HTERT RPE-1 (cell line): ENCODE results near the gene PIAS2.
"Not testable (repeated sequence)": the region's sequence is repeated elsewhere in the genome, so short reads cannot be mapped to it uniquely, and the experiment has no call there.

ENCODE experiments used
- in situ Hi-C: fragments of 300-500 bp; cut with MboI; formaldehyde crosslinking; loops from 4 replicates; pipeline ENCODE4 v1.14.3; 2020; ENCODE audit warnings: low sequenced_read_pairs

The PIAS2 gene

DNA sequence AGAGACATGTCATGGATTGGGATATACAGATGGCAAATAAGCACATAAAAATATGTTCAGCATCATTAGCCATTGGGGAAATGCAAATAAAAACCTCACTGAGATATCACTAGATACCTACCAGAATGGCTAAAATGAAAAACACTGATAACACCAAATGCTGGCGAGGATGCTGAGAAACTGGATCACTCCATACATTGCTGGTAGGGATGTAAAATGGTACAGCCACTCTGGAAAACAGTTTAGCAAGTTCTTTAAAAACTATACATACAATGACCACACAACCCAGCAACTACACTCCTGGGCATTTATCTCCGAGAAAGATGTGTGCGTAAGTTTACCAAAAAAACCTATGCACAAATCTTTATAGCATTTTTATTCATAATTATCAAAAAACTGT lies 13.9 kb downstream of the PIAS2 start:
- in situ Hi-C loops, result no loop called here

DNA sequence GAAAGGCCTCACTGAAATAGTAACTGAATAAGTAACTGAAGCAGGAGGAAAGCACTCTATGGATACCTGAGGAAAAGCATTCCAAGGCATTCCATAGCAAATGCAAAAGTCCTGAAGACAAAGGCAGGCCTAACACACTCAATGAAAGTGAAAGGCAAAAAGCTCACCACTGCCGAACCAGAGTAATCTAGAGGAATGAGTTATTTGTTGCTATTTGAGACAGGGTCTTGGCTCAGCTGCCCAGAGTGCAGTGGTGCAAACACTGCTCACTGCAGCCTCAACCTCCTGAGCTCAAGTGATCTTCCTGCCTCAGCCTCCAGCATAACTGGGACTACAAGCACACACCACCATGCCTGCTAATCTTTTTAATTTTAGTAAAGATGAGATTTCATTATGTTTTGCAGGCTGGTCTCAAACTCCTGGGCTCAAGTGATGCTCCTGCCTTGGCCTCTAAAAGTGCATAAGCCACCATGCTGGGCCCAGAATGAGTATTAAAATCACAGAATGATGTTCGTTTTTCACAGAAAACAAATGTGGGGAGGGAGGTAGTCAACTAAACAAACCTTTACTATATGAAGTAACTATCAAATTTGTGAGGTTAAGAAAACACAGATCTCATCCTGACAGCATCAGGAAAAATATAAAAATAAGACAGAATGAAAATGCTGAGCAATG lies 17.9 kb downstream of the PIAS2 start:
- in situ Hi-C loops, result no loop called here

DNA sequence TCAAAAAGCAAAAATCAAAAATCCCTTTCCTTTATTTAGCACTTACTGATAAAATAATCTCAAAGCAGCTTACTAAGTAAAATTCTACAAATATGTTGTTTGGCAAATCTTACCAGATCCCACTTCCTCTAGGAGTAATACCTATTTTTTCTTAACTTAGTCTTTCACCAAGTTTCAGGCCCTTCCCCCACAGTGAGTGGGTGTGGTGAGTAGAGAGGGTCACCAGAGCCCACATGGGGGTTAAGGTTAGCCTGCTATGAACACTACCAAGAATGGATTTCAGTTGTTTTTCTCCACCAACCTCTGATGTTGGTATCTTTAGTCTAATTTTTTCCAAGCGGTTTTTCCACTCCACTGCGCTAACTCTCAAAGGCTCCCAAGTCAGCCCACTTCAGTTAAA lies 23.2 kb downstream of the PIAS2 start:
- in situ Hi-C loops, result no loop called here

DNA sequence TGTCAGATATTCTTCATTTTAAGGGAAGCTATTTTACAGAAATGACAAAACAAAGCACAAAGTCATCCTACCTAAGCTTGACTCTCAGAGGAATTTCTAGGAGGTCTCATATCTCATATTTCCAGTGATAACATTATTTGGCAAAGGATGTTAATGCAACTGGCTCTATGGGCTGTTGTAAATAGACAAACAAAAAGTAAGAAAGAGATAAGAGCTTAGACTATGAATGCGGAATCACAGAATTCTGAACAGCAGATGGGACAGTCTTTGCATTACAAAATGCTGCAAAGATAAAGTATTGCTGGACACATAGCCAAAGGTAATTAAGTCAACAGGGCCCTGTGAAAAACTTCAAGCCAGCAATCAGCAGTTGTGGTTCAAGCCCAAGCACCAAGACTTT lies 23.9 kb downstream of the PIAS2 start:
- in situ Hi-C loops, result no loop called here

DNA sequence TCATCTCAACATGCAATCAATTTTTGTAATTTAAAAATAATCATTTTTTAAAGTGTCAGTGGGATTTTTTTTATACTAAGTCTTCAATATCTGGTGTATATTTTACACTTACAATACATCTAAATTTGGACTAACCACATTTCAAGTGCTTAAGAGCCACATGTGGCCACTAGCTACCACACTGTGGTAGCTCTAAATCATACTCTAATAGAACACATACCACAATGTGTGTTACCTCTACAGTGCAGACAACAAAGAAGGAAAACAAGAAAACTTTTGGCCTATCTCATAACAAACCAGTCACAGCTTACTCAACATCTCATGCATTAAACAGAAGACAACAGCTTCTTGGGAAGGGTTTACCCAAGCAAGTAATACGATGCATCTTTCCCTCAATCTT lies 24.5 kb downstream of the PIAS2 start:
- in situ Hi-C loops, result no loop called here

DNA sequence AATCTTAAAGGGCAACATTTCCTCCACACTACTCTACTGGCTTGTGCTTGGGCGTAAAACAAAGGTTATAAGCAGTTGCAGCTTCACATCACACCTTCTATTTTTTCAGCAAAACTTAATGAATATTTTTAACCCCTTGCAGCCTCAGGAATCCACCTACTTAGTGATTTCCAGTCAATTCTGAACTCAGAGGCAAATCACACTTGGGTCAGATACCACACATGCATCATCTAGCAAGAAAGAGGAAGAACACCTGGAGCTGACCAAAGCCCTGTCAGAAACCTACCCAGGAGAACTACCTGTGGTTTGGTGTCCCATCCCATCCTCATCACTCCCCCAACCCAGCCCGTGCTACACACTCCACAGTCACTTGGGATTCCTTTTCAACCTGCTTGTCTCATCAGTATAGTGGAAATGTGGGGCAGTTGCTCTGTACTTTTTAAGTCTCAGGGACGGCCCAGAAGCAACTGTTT lies 25.5 kb downstream of the PIAS2 start:
- in situ Hi-C loops, result no loop called here

DNA sequence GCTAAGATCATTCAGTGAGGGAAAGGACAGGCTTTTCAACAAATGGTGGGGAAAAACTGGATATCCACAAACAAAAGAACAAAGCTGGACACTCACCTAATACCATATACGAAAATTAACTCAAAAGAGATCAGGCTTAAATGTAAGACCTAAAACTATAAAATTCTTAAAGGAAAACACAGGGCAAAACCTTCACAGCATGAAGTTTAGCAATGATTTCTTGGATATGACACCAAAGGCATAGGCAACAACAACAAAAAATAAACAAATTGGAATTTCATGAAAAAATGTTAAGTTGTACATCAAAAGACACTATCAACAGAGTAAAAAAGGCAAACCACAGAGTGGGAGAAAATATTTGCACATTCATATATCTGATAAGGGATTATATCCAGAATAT lies 28.3 kb downstream of the PIAS2 start:
- in situ Hi-C loops, result no loop called here

DNA sequence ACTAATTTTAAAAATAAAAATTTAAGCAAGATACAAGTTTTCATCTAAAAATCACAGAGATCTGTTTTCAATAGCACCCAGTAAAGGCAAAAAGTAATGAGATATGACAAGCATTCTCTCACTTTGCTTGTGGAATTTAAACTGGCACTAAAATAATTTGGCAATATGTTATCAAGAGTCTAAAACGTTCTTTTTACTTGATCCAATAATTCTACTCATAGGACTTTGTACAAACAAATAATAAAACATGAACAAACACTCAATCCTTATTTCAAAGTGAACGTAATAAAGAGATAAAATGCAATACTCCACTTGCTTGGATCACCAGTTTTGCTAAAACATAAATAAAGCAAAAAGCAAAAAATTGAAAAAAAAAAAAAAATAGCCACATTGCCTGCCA lies 30.4 kb downstream of the PIAS2 start:
- in situ Hi-C loops, result no loop called here

DNA sequence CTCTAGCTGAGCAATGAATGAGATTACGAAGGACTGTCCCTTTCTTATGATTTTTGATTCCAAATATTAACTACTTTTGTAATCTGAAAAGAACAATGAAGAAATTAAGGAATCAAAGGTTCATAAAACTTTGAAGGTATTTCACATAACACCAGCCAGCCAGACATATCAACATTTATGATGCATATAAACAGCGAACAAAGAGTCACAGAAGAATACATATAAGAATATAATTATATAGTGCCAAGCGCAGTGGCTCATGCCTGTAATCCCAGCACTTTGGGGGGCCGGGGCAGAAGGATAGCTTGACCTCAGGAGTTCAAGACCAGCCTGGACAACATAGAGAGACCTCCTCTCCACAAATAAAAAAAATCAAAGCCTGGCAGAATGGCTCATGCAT lies 34.1 kb downstream of the PIAS2 start:
- in situ Hi-C loops, result no loop called here

DNA sequence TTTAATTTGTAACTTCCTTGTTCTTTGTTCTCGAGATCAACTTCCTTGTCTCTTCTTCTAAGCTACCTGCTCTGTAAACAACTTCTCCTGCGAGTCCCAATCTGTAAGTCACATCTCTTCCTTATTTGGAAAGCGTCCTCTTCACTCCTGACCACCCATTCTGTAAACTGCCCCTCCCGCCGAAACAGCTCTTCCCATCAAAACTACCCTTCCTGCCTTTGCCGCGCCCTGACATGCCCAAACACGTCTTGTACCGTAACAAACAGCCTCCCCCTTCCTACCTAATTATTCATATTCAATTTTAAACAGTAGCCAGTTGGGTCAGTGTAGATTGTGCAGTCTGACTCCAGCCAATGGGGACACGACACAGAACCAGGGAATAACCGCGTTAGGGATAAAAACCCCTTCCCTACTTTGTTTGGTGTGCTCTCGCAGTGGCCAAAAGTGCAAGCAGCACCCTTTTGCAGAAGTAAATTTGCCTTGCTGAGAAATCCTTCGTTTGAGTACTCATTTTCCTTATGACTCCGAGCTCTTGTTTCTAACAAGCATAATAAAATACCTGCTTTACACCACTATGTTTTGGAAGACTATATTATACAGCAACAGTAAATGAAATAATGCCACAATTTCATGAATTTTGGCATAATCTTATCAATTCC lies 39.8 kb downstream of the PIAS2 start:
- in situ Hi-C loops, result no loop called here

DNA sequence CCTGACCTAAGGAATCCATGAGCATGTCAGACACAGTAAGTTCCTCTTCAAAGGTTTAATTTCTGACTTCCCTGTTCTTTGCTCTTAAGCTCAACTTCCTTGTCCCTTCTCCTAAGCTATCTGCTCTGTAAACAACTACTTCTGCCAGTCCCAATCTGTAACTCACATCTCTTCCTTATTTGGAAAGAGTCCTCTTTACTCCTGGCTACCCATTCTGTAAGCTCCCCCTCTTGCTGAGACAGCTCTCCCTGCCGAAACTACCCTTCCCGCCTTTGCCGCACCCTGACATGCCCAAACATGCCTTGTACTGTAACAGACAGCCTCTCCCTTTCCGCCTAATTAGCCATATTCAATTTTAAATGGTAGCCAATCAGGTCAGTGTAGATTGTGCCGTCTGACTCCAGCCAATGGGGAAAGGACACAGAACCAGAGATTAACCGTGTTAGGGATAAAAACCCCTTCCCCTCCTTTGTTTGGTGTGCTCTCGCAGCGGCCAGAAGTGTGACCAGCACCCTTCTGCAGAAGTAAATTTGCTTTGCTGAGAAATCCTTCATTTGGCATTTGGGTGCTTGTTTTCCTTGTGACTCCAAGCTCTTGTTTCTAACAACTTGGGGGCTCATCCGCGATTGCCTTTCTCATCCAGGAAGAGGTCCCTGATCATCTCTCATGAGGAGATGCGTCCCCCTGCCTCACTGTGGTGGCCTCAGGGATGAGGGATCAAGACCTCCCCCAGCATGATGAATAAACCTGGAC lies 49.0 kb downstream of the PIAS2 start:
- in situ Hi-C loops, result no loop called here

DNA sequence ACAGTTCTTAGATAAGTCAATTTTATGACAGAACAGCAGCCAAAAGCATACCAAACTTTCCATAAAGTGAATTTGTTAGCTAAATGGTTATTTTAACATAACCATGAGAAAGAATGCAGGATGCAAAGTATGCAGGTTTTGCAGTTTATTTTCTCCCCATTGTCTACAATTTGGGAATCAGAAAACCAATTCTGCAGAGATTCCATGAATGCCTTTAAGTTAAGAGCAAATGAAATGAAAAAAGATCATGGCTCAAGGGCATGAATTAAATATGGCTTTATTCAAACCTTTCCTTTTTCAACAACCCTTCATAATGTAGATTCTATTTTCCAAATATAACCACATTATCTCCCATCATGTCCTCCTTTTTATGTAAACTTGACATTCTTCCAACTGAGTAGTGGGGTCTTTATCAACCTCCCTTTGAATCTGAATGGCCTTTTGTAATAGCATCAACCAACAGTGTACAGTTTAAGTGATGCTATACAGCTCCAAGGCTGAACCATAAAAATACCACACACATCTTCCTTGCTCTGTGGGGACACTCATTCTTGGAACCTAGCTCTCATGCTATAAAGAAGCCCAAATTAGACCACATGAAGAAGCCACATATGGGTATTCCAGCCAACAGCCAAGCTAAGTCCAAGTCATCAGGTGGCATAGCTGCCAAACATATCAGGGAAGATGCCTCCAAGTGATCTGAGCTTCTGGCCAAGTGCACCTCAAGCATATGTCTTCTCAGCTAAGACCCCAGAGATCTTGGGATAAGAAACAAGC lies 49.8 kb downstream of the PIAS2 start:
- in situ Hi-C loops, result no loop called here

DNA sequence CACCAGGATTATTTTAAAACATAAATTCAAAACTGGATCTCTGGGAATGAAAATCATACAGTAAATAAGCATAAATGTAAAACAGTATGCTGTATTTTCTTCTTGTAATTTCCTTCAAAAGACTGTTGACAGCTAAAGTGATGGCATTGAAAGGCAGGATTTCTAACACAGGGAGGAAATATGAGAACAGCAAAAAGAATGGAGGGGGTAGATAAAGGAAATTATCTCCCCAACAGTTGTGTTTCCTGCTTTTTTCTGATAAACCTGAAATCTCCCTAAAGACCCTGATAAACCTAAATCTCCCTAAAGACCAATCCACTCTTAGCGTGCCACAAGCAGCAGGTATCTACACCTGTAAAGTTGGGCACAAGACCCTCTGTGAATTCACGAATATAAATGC lies 50.8 kb downstream of the PIAS2 start:
- in situ Hi-C loops, result no loop called here

DNA sequence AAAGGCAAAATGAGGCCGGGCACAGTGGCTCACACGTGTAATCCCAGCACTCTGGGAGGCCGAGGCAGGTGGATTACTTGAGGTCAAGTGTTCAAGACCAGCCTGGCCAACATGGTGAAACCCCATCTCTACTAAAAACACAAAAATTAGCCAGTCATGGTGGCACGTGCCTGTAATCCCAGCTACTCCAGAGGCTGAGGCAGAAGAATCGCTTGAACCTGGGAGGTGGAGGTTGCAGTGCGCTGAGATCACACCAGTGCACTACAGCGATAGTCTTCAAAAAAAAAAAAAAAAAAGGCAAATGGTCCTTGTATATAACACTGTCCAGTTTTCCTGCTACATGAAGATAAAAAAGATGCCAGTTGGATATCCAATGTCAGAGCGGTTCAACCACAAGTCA lies 52.1 kb downstream of the PIAS2 start:
- in situ Hi-C loops, result not testable (repeated sequence)

DNA sequence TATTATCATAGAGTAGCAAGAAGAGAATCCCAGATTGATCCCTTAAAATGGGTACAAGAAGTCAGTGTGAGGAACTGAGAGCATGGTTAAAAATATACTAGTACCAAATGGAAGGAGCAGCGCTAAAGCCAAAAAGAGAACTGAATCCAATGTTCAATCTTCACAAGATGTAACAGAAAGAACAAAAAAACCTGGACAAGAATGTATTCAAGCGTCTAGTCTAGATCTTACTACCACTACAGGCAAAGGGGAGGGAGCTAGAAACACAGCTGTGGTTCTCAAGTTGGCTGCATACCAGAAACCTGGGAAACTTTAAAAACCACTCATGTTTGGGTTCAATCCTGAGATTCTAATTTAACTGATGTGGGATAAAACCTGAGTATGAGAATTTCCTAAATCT lies 57.5 kb downstream of the PIAS2 start:
- in situ Hi-C loops, result no loop called here

DNA sequence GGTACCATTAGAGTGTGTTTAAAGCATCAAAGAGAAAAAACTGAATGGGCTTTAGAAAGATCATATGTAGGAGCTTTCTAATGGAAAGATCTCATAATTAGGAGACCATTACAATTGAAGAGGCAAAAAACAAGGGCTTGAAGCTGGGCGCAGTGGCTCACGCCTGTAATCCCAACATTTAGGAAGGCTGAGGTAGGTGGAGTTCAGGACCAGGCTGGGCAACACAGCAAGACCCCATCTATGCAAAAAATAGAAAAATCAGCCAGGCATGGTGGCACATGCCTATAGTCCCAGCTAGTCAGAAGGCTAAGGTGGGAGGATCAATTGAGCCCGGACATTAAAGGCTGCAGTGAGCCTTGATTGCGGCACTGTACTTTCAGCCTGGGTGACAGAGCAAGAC lies 59.0 kb downstream of the PIAS2 start:
- in situ Hi-C loops, result no loop called here

DNA sequence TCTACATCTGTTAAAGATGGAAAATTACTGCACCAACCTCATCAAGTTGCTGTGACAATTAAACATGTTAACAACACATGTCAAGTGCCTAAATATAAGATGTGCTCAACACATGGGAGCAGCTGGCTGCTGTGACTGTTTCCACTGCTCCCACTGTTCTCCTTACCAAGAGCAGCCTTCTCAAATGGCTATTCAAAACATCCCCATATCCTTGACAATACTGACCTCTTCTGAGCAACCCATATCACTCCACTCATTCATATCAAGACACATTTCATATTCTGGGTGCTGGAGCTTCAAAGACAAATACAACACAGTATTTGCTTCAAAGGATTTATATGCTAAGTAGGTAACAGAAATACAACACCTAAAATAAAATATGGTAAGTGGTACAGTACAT lies 60.3 kb downstream of the PIAS2 start:
- in situ Hi-C loops, result no loop called here

DNA sequence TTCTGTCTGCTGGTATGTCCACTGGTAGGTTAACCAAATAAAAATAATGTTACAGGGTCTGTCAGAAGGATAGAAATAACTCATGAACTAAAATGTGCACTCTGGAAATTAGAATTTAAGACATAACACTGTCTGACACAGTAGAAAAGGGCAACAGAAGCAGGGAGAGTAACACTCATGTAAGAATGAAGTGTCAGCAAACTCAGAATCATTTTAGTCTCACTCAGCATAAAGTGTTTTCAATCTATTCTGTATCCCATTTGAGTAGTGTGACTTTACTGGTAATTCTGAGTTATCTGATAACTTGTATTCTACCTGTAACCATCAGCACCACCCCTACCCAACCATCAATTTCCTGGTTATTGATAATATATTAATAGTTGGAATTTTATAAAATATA lies 68.3 kb downstream of the PIAS2 start:
- in situ Hi-C loops, result no loop called here

DNA sequence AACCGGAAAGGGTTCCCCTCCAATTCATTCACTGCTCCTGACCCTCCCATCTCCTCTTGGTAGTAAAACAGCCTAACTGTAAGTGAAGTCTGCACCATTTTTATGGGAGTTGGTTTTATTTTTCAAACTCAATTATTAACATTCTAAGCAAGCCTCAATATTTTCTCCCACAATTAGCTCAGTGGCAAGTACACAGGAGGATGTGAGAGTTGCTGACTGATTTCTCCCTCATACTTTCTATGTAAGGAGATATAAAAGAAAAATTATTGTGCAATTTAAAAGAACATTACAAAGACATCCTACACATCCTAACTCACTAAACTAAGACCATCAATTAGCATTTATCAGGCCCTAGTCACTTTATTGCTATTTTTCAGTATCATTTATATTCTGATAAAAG lies 73.9 kb downstream of the PIAS2 start:
- in situ Hi-C loops, result no loop called here

DNA sequence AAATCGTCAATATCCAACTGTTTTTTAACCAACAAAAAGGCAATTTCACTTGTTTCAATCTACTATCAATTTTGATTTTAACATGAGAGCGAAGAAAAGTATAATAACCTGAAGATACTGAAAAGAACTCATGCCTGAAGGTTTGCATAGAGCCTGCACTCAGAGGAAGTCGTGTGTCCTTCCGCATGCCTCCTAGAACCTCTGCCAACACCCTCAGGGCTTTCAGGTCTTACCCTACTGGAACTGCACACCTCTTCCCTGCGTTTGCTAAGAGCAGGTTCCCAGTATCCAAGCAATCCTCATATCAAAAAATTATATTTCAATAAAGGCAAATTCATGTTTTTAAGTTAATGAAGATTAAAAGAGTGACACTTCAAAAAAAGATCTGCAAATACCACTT lies 74.7 kb downstream of the PIAS2 start:
- in situ Hi-C loops, result no loop called here

DNA sequence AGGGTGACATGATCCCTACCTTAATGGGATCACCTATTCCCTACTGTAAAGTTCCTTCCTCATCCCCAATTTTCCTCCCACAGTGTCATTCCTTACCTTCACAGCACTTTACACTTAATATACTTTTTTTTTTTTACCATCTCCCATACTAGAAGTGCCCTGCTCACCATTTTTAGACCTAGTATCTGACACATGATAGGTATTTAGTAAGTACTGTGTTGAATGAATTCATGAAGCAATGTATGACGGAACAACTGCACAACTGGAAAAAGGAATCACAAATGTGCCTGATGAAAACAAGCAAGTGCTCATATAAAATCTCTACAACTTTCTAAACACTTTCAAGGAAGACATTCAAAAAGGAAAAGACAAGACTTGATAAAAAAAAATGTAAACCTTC lies 83.4 kb downstream of the PIAS2 start:
- in situ Hi-C loops, result no loop called here
